HEK293 (cell line): ENCODE results near the gene NEK1.

Experiments
- CTCF ChIP-seq: fragments of 450-650 bp; formaldehyde crosslinking; IDR thresholded peaks from 2 replicates; pipeline ENCODE4 v1.5.1; 2016; ENCODE audit warnings: missing biosample characterization, missing genetic modification characterization
- KLF16 ChIP-seq: fragments of 450-650 bp; formaldehyde crosslinking; IDR thresholded peaks from 2 replicates; pipeline ENCODE4 v1.5.1; 2017; ENCODE audit warnings: missing biosample characterization, missing genetic modification characterization
- YY1 ChIP-seq: fragments of 450-650 bp; formaldehyde crosslinking; IDR thresholded peaks from 2 replicates; pipeline ENCODE4 v1.5.1; 2018; ENCODE audit warnings: missing biosample characterization, missing genetic modification characterization
- ZNF24 ChIP-seq: fragments of 450-650 bp; formaldehyde crosslinking; IDR thresholded peaks from 2 replicates; pipeline ENCODE4 v1.5.1; 2016; ENCODE audit warnings: missing biosample characterization, missing genetic modification characterization
- ZNF302 ChIP-seq: fragments of 450-650 bp; formaldehyde crosslinking; IDR thresholded peaks from 2 replicates; pipeline ENCODE4 v1.5.1; 2016; ENCODE audit warnings: missing biosample characterization, missing genetic modification characterization, low read depth
- ZNF311 ChIP-seq: fragments of 450-650 bp; formaldehyde crosslinking; IDR thresholded peaks from 2 replicates; pipeline ENCODE4 v1.5.1; 2017; ENCODE audit warnings: missing biosample characterization, missing genetic modification characterization, borderline replicate concordance
- ZNF416 ChIP-seq: fragments of 450-650 bp; formaldehyde crosslinking; IDR thresholded peaks from 2 replicates; pipeline ENCODE4 v1.5.1; 2016; ENCODE audit warnings: missing biosample characterization, missing genetic modification characterization
- ZSCAN4 ChIP-seq: fragments of 450-650 bp; formaldehyde crosslinking; IDR thresholded peaks from 2 replicates; pipeline ENCODE4 v1.5.1; 2017; ENCODE audit warnings: missing biosample characterization, missing genetic modification characterization
- ZXDB ChIP-seq: fragments of 450-650 bp; formaldehyde crosslinking; IDR thresholded peaks from 2 replicates; pipeline ENCODE4 v1.5.1; 2016; ENCODE audit warnings: missing biosample characterization, missing genetic modification characterization

GRCh38 chr4:169644802-169645201 is 32.4 kb upstream of the NEK1 start:
- no peak for TF ChIP-seq ZXDB (tag by site-specific recombination)
- TF ChIP-seq ZNF302 (tag by site-specific recombination) = no peak
- TF ChIP-seq ZNF416 (tag by site-specific recombination) = no peak
- no peak for TF ChIP-seq YY1 (tag by site-specific recombination)
- no peak for TF ChIP-seq ZSCAN4
- no peak for TF ChIP-seq ZNF24 (tag by site-specific recombination)
- no peak for TF ChIP-seq CTCF (tag by site-specific recombination)
- no peak for TF ChIP-seq ZNF311 (tag by site-specific recombination)
- no peak for TF ChIP-seq KLF16 (tag by site-specific recombination)
